ENCODE results near the gene GLIPR2. TPM values are rescaled to one million over a fixed set of nuclear protein-coding genes. Genes with fewer than 3 reads are reported as not detected.

Gene GLIPR2
- total RNA-seq, 1 donor from 2014 or later = 14.3 TPM

- H3K9me3 Mint-ChIP-seq = peaks cover 3% of the 10 kb centered on the region
- peak; percentile 98 for ATAC-seq (ENCODE audit: low read depth)
- no peaks in the 10 kb centered on the region for H3K36me3 Mint-ChIP-seq (ENCODE audit: low read depth)
- intact Hi-C loops (cut with micrococcal nuclease) = loop anchor here (1.0 to 5.0 kb wide), 2 partner anchors 55 to 98 kb away; partner anchors contain the start of genes CLTA and RECK
- TF ChIP-seq CTCF (IDR thresholded peaks at IDR 0.05) = no peak
- ChIA-PET POLR2A (interaction anchor here (0.6 to 1.3 kb wide), 5 partner anchors 10 to 231 kb away, joined by 3 to 6 read pairs (median 4); partner anchors contain the start of genes CCIN, CLTA and RECK), CTCF (interaction anchor here (0.7 to 2.9 kb wide), 3 partner anchors 9 to 86 kb away, joined by 3 to 11 read pairs (median 3); no protein-coding TSS in a partner anchor)
- peak overlapping the region; percentile 85 for H3K27ac Mint-ChIP-seq
- DNase-seq = no peak
- H3K4me1 Mint-ChIP-seq = peaks cover 16% of the 10 kb centered on the region
- H3K27me3 Mint-ChIP-seq = no peaks in the 10 kb centered on the region
- H3K4me3 Mint-ChIP-seq = peak overlapping the region; percentile 58
Observed at GRCh38 chr9:36092509-36093215, 43.9 kb upstream of the GLIPR2 start.

DNA sequence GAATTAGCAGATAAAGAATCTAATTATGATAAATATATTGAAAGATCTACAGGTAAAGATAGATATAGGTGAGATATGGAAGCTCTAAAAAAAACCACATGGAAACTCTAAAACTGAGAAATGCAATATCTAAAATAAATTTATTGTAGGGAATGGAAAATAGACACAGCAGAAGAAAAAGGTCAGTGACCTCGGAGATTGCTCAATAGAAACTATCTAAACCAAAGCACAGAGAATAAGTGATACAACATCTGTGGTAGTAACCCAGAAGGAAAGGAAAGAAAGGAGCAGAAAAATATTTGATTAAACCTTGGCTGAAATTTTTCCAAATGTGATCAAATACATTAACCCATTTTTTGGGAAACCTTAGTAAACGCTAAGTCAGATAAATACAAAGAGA lies 43.1 kb upstream of the GLIPR2 start:
- no peak for ATAC-seq (ENCODE audit: low read depth)
- H3K27ac Mint-ChIP-seq = peak overlapping the region; percentile 85

GRCh38 chr9:36099718-36100117 lies 36.8 kb upstream of the GLIPR2 start:
- DNase-seq = no peak
- no peak for TF ChIP-seq CTCF (IDR thresholded peaks at IDR 0.05)
- Mint-ChIP-seq H3K4me1 (peaks cover 2% of the 10 kb centered on the region), H3K4me3 (no peak overlapping the region), H3K27ac (no peak overlapping the region), H3K36me3 (ENCODE audit: low read depth) (no peaks in the 10 kb centered on the region), H3K27me3 (no peaks in the 10 kb centered on the region), H3K9me3 (no peaks in the 10 kb centered on the region)
- ChIA-PET CTCF (interaction anchor here (9.0 kb wide), 1 partner anchor 67 kb away, joined by 299 read pairs; the partner anchor contains the start of gene CCIN), POLR2A (no interaction called here)
- intact Hi-C loops (cut with micrococcal nuclease) = no loop called here
- no peak for ATAC-seq (ENCODE audit: low read depth)

More for the DNA sequence above, 43.1 kb upstream of the GLIPR2 start:
- H3K9me3 Mint-ChIP-seq = peaks cover 3% of the 10 kb centered on the region
- no peak for TF ChIP-seq CTCF (IDR thresholded peaks at IDR 0.05)
- no peaks in the 10 kb centered on the region for H3K27me3 Mint-ChIP-seq
- H3K4me1 Mint-ChIP-seq = peaks cover 16% of the 10 kb centered on the region
- DNase-seq = no peak
- ChIA-PET POLR2A (interaction anchor here (1.3 kb wide), 1 partner anchor 9 kb away, joined by 3 read pairs; no protein-coding TSS in a partner anchor), CTCF (interaction anchor here (2.9 kb wide), 1 partner anchor 10 kb away, joined by 11 read pairs; no protein-coding TSS in a partner anchor)
- no peaks in the 10 kb centered on the region for H3K36me3 Mint-ChIP-seq (ENCODE audit: low read depth)
- H3K4me3 Mint-ChIP-seq = no peak overlapping the region
- intact Hi-C loops (cut with micrococcal nuclease) = loop anchor here (5.0 kb wide), 1 partner anchor 56 kb away; the partner anchor contains the start of gene RECK

GRCh38 chr9:36100532-36100931 lies 36.0 kb upstream of the GLIPR2 start:
- no peak for TF ChIP-seq CTCF (IDR thresholded peaks at IDR 0.05)

More at GRCh38 chr9:36100532-36100931, 36.0 kb upstream of the GLIPR2 start:
- CTCF ChIA-PET = interaction anchor here (2.6 to 9.0 kb wide), 3 partner anchors 67 to 228 kb away, joined by 7 to 299 read pairs (median 13); partner anchors contain the start of gene CCIN
- POLR2A ChIA-PET = no interaction called here
- no peaks in the 10 kb centered on the region for H3K27me3 Mint-ChIP-seq
- DNase-seq (no peak), ATAC-seq (ENCODE audit: low read depth) (no peak)
- intact Hi-C loops (cut with micrococcal nuclease) = no loop called here
- H3K36me3 Mint-ChIP-seq (ENCODE audit: low read depth) = no peaks in the 10 kb centered on the region
- peaks cover 2% of the 10 kb centered on the region for H3K4me1 Mint-ChIP-seq
- no peak overlapping the region for H3K4me3 Mint-ChIP-seq
- no peaks in the 10 kb centered on the region for H3K9me3 Mint-ChIP-seq
- no peak overlapping the region for H3K27ac Mint-ChIP-seq

All from activated B cell treated with CpG ODN at 0.5 μM for 24 hours (primary cell).